ENCODE measurements around the gene WDR59. TPM values are rescaled to one million over a fixed set of nuclear protein-coding genes. Genes with fewer than 3 reads are reported as not detected.

Gene WDR59
- total RNA-seq, 4 donors from 2014 or later = 29.2 to 61.4 (median 45.6) TPM

GRCh38 chr16:74949309-74949708, 35.6 kb downstream of the WDR59 start:
- TF ChIP-seq POLR2A (IDR thresholded peaks at IDR 0.05) (no peak), EP300 (IDR thresholded peaks at IDR 0.05) (no peak), CTCF (IDR thresholded peaks at IDR 0.05) (no peak)
- Histone ChIP-seq H3K27ac (no peak overlapping the region), H3K4me3 (no peak overlapping the region), H3K9me3 (no peaks in the 10 kb centered on the region), H3K27me3 (no peaks in the 10 kb centered on the region), H3K4me1 (no peaks in the 10 kb centered on the region), H3K36me3 (peaks cover 0 to 83% (median 21%) of the 10 kb centered on the region in 3 donors)
- WGBS, 2 donors = 92 to 93% methylated on average over 3 of the region's 3 CpGs
- DNase-seq (ENCODE audit: low spot score in 2 of 2) = no peak

DNA sequence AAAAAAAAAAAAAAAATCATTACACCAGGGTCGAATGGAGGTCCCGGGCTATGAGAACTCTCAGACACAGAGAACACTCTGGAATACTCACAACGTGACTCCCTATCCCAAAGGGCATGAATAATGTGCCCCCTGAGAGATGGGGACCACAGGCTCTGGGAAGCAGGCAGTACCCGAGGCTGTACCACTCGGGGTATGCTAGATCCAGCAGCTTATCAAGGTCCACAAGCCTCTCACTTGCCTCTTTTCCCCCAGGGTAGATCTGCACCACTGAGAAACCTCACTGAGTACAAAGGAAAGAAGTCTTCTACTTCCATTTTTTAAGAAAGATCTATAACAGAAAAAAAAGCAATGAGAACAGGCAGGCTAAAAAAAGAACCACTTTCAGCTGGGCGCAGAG, 40.5 kb downstream of the WDR59 start:
- Histone ChIP-seq H3K36me3 (peaks cover 0 to 95% (median 10%) of the 10 kb centered on the region in 3 donors), H3K27ac (no peak overlapping the region), H3K9me3 (no peaks in the 10 kb centered on the region), H3K27me3 (no peaks in the 10 kb centered on the region), H3K4me3 (no peak overlapping the region), H3K4me1 (no peaks in the 10 kb centered on the region)
- DNase-seq (ENCODE audit: low spot score in 2 of 2) = no peak
- 80 to 82% methylated on average over 6 of the region's 6 CpGs for WGBS, 2 donors
- TF ChIP-seq CTCF (IDR thresholded peaks at IDR 0.05) (no peak), POLR2A (IDR thresholded peaks at IDR 0.05) (no peak), EP300 (IDR thresholded peaks at IDR 0.05) (no peak)

DNA sequence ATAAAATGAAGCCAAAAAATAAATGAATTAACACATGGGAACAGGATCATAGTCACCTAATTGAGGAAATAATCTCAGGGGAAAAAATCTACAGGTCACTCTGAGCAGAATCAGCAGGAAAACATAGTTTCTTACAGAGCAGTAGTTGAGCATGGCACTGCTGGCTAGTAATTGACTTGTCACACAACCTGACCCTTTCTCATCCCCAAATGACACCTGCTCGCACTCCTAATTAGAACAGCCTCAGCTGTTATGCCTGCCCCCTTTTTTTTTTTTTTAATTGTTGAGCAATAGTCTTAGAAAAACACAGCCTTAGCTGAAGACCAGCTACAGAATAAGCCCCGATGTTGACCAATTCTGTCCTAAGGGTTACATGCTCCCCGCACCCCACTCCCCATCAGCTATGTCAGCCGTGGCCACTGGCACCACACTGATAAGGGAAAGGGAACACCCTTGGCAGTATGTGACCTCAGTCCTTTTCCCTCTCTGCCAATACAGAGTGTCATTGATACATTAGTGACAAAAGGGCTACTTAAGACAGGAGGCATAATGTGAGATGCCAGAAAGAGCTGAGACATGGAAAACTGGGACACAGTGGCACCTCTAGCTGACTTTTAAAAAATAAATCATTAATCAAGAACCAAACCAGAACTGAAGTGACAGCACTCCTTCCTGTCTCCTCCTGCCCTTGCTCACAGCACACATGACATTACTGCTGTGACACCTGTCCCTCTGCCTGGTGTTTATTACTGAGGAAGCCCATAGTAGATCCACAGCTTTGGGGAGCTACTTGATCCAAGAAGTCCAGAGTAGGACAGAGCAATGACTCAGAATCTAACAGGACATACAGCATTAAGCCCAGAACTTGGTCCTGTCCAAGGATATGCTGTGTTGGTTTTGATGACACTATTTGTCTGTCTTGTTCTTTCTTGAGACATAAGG, 41.7 kb downstream of the WDR59 start:
- peaks cover 0 to 93% (median 11%) of the 10 kb centered on the region in 3 donors for H3K36me3 ChIP-seq
- no peaks in the 10 kb centered on the region for H3K9me3 ChIP-seq
- DNase-seq (ENCODE audit: low spot score in 2 of 2) = no peak
- no peak overlapping the region for H3K4me3 ChIP-seq
- no peaks in the 10 kb centered on the region for H3K27me3 ChIP-seq
- H3K27ac ChIP-seq = no peak overlapping the region
- WGBS, 2 donors = 74 to 81% methylated on average over 4 of the region's 4 CpGs
- H3K4me1 ChIP-seq = no peaks in the 10 kb centered on the region
- no peak for TF ChIP-seq CTCF (IDR thresholded peaks at IDR 0.05)
- no peak for TF ChIP-seq EP300 (IDR thresholded peaks at IDR 0.05)
- TF ChIP-seq POLR2A (IDR thresholded peaks at IDR 0.05) = no peak

- no peak overlapping the region for H3K4me3 ChIP-seq
- TF ChIP-seq CTCF (IDR thresholded peaks at IDR 0.05) (no peak), EP300 (IDR thresholded peaks at IDR 0.05) (no peak), POLR2A (IDR thresholded peaks at IDR 0.05) (no peak)
- H3K4me1 ChIP-seq = no peaks in the 10 kb centered on the region
- H3K9me3 ChIP-seq = no peaks in the 10 kb centered on the region
- DNase-seq (ENCODE audit: low spot score in 2 of 2) = no peak
- no peaks in the 10 kb centered on the region for H3K27me3 ChIP-seq
- H3K36me3 ChIP-seq = peaks cover 0 to 93% (median 17%) of the 10 kb centered on the region in 3 donors
- 90 to 95% methylated on average over 8 of the region's 8 CpGs for WGBS, 2 donors
- no peak overlapping the region for H3K27ac ChIP-seq
Observed at GRCh38 chr16:74942566-74942965, 42.4 kb downstream of the WDR59 start.

DNA sequence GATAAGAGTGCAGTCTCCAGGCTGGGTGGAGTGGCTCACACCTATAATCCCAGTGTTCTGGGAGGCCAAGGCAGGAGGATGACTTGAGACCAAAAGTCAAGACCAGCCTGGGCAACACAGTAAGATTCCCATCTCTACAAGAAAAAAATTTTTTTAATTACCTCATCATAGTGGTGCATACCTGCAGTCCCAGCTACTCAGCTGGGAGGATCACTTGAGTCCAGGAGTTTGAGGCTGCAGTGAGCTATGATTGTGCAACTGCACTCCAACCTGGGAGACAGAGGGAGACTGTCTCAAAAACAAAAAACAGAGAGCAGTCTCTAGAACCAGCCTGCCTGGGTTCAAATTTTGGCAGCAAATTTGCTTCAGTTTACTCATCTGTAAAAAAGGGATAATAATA, 45.2 kb downstream of the WDR59 start:
- DNase-seq (ENCODE audit: low spot score in 2 of 2) = no peak
- Histone ChIP-seq H3K27me3 (no peaks in the 10 kb centered on the region), H3K27ac (no peak overlapping the region), H3K4me1 (no peaks in the 10 kb centered on the region), H3K9me3 (no peaks in the 10 kb centered on the region), H3K36me3 (peaks cover 0 to 93% (median 7%) of the 10 kb centered on the region in 3 donors), H3K4me3 (no peak overlapping the region)
- TF ChIP-seq POLR2A (IDR thresholded peaks at IDR 0.05) = no peak
- TF ChIP-seq CTCF (IDR thresholded peaks at IDR 0.05) = no peak
- no peak for TF ChIP-seq EP300 (IDR thresholded peaks at IDR 0.05)

Measured in tibial nerve (tissue), 4 donors.